Nephron progenitor cell (in vitro differentiated cells): ENCODE data around the gene NOS3.

Source experiments
- DNase-seq: peaks from one replicate; pipeline ENCODE4 v3.0.0; 2021
- H3K27ac Mint-ChIP-seq: 2 replicates; pipeline ENCODE4 v1.8.0; 2021; ENCODE audit warnings: mild to moderate bottlenecking, moderate library complexity, mixed read lengths
- H3K27me3 Mint-ChIP-seq: 2 replicates; pipeline ENCODE4 v1.8.0; 2021; ENCODE audit warnings: mild to moderate bottlenecking, low read depth, mixed read lengths; ENCODE audit not compliant: poor library complexity
- H3K36me3 Mint-ChIP-seq: 2 replicates; pipeline ENCODE4 v1.8.0; 2021; ENCODE audit warnings: low read depth, mixed read lengths
- H3K4me1 Mint-ChIP-seq: 2 replicates; pipeline ENCODE4 v1.8.0; 2021; ENCODE audit warnings: mixed read lengths
- H3K4me3 Mint-ChIP-seq: 2 replicates; pipeline ENCODE4 v1.8.0; 2021; ENCODE audit warnings: mild to moderate bottlenecking, moderate library complexity, mixed read lengths
- H3K9me3 Mint-ChIP-seq: 2 replicates; pipeline ENCODE4 v1.8.0; 2021; ENCODE audit warnings: mild to moderate bottlenecking, moderate library complexity, mixed read lengths
- TF ChIP-seq, protein P1 (sequence below): fragments of 200-600 bp; sonication (generic); IDR thresholded peaks from 2 replicates; pipeline ENCODE4 v1.5.0; 2021; ENCODE audit warnings: antibody characterized with exemption

The NOS3 gene

DNA sequence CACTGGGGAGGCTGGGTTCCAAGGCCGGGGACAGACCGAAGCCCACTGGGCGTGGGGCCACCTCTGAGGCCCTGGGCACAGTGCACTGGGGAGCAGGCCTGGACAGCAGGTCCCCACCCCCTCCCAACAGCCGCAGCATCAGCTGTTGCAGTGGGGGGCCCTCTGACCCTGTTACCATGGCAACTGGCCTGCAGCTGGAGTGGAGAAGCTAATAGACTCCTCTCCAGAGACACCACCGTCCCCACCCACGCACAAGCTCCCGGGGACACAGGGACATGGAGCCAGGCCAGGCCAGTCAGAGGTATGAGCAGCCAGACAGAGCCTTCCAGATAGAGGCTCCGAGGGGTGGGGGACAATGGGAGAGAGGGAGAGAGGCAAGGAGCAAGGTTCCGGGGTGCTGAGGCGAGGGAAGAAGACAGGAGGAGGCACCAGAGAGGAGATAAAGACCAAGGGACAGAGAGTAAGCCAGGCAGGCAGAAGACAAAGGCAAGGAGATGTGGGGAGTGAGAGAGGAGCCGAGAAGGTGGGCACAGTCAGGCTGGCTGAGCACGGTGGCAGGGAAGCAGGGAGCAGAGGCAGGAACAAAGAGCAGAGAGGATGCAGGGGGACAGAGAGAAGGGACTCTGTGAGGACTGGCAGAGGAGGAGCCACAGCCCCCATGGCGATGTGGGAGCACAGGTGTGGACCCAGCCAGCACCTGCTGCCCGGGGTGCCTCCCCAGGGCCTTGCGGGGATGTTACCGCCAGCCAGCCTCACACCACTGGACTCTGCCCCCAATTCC lies 19.4 kb upstream of the NOS3 start:
- Mint-ChIP-seq H3K4me1 (peaks cover 77% of the 10 kb centered on the region), H3K4me3 (peak overlapping the region; percentile 69), H3K9me3 (no peaks in the 10 kb centered on the region), H3K36me3 (no peaks in the 10 kb centered on the region), H3K27me3 (peaks cover 15% of the 10 kb centered on the region), H3K27ac (peak overlapping the region; percentile 95)
- DNase-seq, result peak; percentile 64
- TF ChIP-seq, protein P1, sequence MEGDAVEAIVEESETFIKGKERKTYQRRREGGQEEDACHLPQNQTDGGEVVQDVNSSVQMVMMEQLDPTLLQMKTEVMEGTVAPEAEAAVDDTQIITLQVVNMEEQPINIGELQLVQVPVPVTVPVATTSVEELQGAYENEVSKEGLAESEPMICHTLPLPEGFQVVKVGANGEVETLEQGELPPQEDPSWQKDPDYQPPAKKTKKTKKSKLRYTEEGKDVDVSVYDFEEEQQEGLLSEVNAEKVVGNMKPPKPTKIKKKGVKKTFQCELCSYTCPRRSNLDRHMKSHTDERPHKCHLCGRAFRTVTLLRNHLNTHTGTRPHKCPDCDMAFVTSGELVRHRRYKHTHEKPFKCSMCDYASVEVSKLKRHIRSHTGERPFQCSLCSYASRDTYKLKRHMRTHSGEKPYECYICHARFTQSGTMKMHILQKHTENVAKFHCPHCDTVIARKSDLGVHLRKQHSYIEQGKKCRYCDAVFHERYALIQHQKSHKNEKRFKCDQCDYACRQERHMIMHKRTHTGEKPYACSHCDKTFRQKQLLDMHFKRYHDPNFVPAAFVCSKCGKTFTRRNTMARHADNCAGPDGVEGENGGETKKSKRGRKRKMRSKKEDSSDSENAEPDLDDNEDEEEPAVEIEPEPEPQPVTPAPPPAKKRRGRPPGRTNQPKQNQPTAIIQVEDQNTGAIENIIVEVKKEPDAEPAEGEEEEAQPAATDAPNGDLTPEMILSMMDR, result no peak

- H3K9me3 Mint-ChIP-seq, result no peaks in the 10 kb centered on the region
- no peak overlapping the region for H3K27ac Mint-ChIP-seq
- H3K4me3 Mint-ChIP-seq, result no peak overlapping the region
- DNase-seq, result no peak
- H3K4me1 Mint-ChIP-seq, result peaks cover 83% of the 10 kb centered on the region
- TF ChIP-seq, protein P1, result no peak
- H3K36me3 Mint-ChIP-seq, result no peaks in the 10 kb centered on the region
- H3K27me3 Mint-ChIP-seq, result peaks cover 19% of the 10 kb centered on the region
Observed at GRCh38 chr7:150972023-150972468, 18.8 kb upstream of the NOS3 start.

DNA sequence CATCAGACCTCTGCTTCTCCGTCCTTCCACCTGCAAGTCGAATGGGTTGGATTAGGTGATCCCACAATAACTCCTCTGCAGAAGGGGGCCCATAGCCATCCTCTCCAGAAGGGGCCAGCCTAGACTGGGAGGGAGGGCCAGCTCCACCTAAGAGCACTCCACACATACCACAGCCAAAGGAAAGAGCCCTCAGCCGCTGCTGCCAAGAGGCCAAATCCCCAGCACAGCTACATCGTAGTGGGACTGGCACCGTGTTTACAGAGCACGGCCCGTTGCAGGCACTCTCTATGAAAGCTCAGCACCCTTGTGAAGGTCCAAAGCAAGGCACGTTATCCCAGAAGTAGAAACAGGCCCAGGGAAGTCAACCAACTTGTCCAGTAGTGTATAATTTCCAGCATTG lies 18.1 kb upstream of the NOS3 start:
- peaks cover 19% of the 10 kb centered on the region for H3K27me3 Mint-ChIP-seq
- H3K36me3 Mint-ChIP-seq, result no peaks in the 10 kb centered on the region
- H3K27ac Mint-ChIP-seq, result no peak overlapping the region
- DNase-seq, result no peak
- TF ChIP-seq, protein P1, result no peak
- H3K9me3 Mint-ChIP-seq, result no peaks in the 10 kb centered on the region
- no peak overlapping the region for H3K4me3 Mint-ChIP-seq
- H3K4me1 Mint-ChIP-seq, result peaks cover 82% of the 10 kb centered on the region

DNA sequence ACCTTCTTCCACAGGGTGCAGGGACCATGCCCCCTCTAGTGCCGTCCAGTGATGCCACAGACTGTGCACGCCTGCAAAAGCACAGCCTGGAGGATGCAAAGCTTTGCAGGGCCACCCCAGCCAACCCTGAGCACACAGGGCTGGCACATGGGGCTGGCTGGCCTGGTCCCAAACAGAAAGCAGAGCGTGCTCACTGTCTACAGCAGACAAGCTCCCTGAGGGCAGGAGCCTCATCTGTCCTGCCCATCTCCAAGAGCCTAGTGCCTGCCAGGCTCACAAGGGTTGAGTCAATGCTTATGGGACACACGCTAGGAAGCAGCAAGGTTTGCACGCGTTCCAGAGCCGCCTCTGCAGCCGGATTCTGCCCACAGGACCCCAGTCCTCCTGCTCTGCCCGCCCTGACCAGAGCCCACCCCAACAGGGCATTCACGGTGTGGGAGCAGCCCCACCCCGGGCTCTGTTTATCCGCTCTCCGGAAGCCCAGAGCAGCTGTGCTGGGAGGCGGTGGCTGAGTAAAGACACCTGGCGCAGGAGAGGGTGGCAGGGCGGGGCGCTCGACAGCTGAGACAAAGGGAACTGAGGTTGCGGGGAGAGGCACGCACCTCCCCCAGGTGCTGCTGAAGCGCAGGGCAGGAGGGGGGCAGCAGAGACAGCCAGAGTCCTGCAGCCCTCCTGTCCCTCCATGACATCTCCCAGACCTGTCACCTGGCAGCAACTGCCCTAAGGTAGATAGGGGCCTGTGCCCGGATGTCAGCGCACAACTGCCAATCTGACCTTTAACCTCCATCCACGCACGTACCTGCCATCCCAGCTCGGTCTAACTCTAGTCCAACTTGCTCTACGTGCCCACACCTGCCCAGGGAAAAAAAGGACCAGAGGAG lies 17.0 kb upstream of the NOS3 start:
- Mint-ChIP-seq H3K36me3 (no peaks in the 10 kb centered on the region), H3K4me1 (peaks cover 76% of the 10 kb centered on the region), H3K4me3 (peak overlapping the region; percentile 77), H3K27ac (no peak overlapping the region), H3K9me3 (no peaks in the 10 kb centered on the region), H3K27me3 (peaks cover 22% of the 10 kb centered on the region)
- TF ChIP-seq, protein P1, result no peak
- no peak for DNase-seq

DNA sequence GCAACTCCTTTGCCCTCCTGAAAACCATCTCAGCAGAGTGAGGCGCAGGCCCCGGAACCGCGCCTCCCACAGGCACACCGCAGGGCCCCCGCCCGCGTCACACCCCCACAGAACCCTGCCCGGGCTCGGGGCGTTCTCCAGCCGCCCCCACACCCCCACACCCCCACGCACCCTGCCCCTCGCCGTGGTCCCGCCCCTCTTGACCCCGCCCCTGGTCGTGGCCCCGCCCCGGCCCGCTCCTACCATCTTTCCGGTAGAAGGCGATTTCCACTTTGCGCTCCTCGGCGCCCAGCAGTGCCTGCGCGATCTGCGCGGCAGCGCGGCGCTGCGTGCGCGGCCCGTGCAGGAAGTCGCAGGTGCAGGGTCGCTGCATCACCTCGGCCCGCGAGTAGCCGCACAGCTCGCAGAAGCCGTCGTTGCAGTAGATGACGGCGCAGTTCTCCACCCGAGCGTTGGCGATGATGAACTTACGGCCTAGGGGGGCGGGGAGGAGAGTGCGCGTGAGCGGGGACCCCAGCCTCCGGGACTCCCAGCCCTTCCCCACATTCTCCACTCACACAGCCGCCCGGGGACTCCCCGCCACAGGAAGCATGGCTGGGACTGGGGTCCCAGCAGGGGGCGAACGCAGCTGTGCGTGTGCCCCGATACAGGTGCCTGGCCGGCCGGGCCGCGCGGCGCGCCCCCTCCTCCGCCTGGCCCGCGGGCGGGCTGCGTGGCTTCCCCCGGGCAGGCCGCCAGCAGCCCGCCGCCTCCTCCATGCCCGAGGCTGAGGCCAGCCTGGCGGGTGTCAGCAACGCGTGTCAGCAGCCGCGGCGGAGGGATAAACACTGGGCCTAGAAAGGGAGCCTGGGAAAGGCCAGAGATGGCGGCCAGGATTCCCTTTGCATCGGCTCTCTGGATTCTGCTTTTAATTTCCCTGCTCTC lies 16.1 kb upstream of the NOS3 start:
- Mint-ChIP-seq H3K27me3 (peaks cover 24% of the 10 kb centered on the region), H3K4me1 (peaks cover 77% of the 10 kb centered on the region), H3K27ac (no peak overlapping the region), H3K4me3 (peak overlapping the region; percentile 77), H3K36me3 (no peaks in the 10 kb centered on the region), H3K9me3 (no peaks in the 10 kb centered on the region)
- TF ChIP-seq, protein P1, result peak; percentile 23
- peak; percentile 74 for DNase-seq
